ENCODE measurements around the gene CAMK1D.

- TF ChIP-seq, protein P1, sequence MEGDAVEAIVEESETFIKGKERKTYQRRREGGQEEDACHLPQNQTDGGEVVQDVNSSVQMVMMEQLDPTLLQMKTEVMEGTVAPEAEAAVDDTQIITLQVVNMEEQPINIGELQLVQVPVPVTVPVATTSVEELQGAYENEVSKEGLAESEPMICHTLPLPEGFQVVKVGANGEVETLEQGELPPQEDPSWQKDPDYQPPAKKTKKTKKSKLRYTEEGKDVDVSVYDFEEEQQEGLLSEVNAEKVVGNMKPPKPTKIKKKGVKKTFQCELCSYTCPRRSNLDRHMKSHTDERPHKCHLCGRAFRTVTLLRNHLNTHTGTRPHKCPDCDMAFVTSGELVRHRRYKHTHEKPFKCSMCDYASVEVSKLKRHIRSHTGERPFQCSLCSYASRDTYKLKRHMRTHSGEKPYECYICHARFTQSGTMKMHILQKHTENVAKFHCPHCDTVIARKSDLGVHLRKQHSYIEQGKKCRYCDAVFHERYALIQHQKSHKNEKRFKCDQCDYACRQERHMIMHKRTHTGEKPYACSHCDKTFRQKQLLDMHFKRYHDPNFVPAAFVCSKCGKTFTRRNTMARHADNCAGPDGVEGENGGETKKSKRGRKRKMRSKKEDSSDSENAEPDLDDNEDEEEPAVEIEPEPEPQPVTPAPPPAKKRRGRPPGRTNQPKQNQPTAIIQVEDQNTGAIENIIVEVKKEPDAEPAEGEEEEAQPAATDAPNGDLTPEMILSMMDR (conservative IDR thresholded peaks at IDR 0.05 in 1 of 2, IDR thresholded peaks at IDR 0.05 in 1 of 2; ENCODE audit: extremely low read depth in 1 of 2, insufficient read depth in 1 of 2, low read depth in 1 of 2, low read length in 2 of 2): no peak
- TF ChIP-seq EZH2 (IDR thresholded peaks at IDR 0.05; ENCODE audit: borderline replicate concordance, low read length): no peak
Measured at GRCh38 chr10:12403119-12403518, 53.8 kb downstream of the CAMK1D start.
